NCI-H1105 treated with DMSO at 0.1 percent for 48 hours (cell line): Measurements from ENCODE around the gene SCGB1D2.

ENCODE experiments used
- DNase-seq: peaks from one replicate; lab custom pipeline; 2025; lab: John Stamatoyannopoulos, UW

SCGB1D2 gene

DNA sequence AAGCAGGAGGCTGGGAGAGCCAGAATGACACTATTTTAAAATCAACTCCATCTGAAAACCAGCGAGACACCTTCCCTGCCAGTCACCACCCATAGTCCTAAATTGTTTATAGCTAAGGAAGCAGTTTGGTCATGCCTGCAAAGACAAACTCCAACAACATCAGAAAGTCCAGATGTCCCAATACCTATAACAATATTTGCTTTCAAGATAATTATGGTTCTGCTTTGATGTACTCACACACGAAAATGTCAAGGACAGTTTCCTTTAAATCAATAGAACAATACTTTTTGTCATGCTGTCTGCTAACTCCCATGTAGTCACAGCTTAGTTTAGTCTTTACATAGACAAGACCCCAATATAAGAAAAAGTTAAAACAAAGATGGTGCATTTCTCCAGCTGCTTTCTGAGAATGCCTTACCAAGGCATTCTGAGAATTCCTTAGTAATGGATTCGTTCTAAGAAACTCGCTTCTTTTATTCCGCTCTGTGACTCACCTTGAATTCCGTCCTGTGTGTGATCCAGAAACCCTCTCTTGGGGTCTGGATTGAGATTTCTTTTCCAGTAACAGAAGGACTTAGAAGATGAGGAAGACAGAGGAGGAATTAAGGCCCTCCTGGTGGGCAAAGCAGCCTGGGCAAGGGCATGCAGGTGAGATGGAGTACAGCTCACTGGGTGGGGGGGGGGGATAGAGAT lies 18.4 kb downstream of the SCGB1D2 start:
- DNase-seq: no peak

DNA sequence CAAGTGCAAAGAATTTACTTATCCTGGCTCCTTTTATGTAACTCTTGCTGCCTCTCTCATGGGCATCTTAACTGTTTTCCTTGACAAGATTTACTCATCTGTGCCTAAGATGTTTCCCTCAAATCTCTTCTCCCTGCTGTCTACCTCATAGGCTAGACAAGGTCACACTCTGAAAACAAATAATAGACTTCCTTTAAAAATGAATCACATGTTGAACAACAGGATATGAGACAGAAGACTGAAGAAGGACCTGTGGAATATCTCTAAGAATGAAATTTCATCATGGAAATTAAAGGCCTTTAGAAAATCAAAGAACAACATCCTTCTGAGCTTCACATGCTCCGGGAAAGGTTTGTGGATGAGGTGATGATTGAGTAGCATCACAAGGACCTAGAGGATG lies 22.0 kb downstream of the SCGB1D2 start:
- DNase-seq: no peak

DNA sequence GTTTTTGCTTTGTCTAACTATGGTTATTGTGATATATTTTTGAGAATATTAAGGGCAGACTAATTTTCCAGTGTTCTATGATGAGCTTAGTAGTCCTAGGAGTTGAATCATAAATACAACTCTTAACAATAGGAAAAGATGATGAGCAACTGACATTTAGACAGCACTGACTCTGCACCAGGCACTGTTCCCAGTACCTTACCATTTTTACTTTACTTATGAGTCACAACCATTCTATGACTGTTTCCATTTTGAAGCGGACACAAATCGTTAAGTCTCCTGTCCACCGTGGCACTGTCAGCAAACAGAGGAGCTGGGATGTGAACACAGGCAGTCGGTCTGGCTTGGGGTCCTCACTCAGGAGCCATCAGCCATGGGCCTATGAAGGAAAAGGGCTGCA lies 24.5 kb downstream of the SCGB1D2 start:
- DNase-seq: no peak

DNA sequence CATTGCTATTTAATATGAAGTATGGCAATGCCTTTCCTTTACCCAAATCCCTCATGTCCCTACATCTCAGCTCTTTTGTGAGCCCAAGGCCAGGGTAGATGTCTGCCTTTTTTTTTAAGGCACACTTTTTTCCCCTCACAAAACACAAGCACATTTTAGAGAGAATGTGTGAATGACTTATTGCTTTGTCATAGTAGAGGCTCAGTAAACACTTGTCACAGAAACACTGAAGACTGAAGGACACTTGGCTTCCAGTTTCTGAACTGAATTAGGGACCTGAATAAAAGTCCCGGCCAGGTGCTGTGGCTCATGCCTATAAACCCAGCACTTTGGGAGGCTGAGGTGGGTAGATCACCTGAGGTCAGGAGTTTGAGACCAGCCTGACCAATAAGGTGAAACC lies 25.0 kb downstream of the SCGB1D2 start:
- DNase-seq: no peak

DNA sequence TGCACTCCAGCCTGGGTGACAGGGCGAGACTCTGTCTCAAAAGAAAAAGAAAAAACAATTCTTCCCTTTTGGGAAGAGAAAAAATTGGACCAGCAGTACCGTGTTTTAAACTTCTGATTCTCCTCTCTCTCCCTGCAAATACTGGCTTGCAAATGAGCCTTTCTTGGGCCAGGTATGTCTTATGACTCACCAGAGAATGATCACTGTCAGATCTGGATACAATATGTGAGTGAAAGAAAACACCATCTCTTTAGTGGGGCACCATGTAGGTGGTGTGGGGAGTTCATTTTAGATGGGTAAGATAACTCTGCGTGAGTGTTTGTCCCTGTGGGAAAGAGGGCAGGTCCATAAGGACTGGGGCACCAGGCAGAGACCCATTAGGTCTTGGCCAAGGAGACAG lies 25.5 kb downstream of the SCGB1D2 start:
- no peak for DNase-seq

DNA sequence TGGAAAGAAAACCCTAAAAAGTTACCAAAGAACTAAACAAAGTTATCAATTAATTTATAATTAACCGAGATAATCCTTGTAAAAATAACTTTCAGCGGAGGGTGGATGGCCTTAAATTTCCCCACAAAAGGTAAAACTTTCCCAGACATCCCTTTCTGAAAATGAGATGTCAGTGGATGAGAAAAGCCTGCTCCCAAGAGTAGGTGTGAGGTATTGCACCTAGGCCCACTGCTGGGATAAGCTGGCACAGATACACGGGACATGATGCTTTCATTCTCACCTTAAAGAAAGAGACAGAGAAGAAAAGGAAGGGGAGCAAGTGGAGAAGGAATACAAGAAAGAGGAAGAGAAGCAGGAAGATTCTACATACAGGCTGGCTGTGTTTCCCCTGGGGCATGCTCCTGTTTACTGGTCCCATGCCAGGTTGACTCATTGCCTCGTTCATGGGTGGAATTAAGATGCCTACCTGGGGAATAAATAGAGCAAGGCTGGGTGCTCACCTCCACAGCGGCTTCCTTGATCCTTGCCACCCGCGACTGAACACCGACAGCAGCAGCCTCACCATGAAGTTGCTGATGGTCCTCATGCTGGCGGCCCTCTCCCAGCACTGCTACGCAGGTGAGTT lies 27.7 kb downstream of the SCGB1D2 start, which contains the start of gene SCGB2A2:
SCGB2A2 (plus strand) TSS at position 505 of the 625 bp plus-strand sequence; CDS start at position 564, 59 bp downstream.
- DNase-seq: no peak

DNA sequence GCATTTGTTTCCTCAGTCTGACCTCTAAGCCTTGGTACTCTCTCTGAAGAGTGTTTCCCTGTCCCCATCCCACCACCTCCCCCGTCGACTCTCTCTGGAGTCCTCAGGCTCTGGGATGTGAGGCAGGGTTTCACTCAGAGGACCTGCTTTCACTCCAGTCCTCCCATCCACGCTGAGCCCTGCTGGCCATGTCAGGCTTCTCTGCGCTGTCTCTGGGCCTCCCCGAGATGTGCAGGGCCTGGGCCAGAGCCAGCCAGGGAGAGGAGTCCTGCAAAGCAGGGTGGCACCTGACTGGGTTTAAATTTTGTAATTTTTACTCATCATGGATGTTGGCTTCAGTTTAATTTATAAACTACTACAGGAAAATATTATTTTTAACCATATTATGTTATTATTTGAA lies 31.2 kb downstream of the SCGB1D2 start:
- no peak for DNase-seq

DNA sequence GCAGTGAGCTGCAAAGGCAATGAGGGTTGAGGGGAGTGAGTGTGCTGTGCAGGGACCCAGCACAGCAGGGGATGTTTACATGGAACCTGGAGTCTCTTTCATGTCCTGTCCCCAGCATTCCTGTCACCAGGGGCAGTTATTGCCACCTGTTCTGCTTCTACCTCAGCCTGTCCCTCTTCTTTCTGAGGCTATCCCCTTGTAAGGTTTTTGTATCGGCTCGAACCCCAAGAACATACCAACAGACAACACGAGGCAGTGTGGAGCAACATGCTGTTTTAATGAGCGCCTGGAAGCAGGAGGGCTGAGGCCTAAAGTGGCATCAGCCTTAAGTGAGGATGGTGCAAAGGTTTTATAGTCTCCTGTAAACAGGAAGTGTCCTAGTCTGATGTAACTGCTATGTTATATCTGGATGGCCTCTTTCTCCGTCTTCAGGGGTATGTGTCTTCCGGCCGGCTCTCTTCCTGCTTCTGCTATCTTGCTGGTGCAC lies 31.8 kb downstream of the SCGB1D2 start:
- no peak for DNase-seq

DNA sequence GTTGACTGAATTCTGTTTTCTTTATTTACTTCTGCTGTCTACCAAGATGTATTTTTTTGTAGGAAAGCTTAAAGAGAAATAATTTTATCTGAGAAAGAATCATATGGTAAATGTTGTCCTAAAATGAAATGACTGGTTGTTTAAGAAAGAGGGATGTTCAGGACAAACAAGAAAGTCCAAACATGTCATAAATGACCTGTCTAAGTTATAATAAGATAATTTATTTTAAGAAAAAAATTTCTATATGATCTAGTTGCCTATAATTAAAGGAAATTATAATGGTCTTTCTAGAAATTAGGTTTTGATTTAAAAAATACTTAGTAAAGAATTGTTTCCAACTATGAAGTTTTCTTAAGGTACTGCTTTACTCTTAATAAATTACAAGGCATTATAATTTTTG lies 38.4 kb downstream of the SCGB1D2 start:
- DNase-seq: no peak
